ENCODE data around the gene MZT2B.
"Not testable (repeated sequence)": the region's sequence is repeated elsewhere in the genome, so short reads cannot be mapped to it uniquely, and the experiment has no call there.

GRCh38 chr2:130219147-130219546, 37.1 kb downstream of the MZT2B start:
- TF ChIP-seq CTCF (IDR thresholded peaks at IDR 0.05); POLR2AphosphoS5 (IDR thresholded peaks at IDR 0.05; ENCODE audit: low read depth, low read length); EZH2phosphoT487 (IDR thresholded peaks at IDR 0.05; ENCODE audit: borderline replicate concordance, low read depth); RCOR1 (IDR thresholded peaks at IDR 0.05; ENCODE audit: low read length); RFX5 (IDR thresholded peaks at IDR 0.05; ENCODE audit: low read length); CHD2 (IDR thresholded peaks at IDR 0.05; ENCODE audit: low read length, partially characterized antibody); GATA2 (CRISPR knock-in tag; IDR thresholded peaks at IDR 0.05); TAF1 (IDR thresholded peaks at IDR 0.05; ENCODE audit: borderline replicate concordance, low read depth, low read length); MAX (IDR thresholded peaks at IDR 0.05; ENCODE audit: low read depth); USF2 (IDR thresholded peaks at IDR 0.05; ENCODE audit: borderline replicate concordance, low read depth, low read length); SIN3A (IDR thresholded peaks at IDR 0.05; ENCODE audit: borderline replicate concordance, low read depth, low read length); NFIC (IDR thresholded peaks at IDR 0.05; ENCODE audit: borderline replicate concordance): not testable (repeated sequence)

Measured in SK-N-SH (cell line).